HepG2 (cell line): ENCODE data around the gene HDAC4. TPM values are rescaled to one million over a fixed set of nuclear protein-coding genes. Genes with fewer than 3 reads are reported as not detected.

ENCODE experiments used
- ATAC-seq: fragments of 200-7000 bp; cut with Tn5 transposase; 3 replicates; pipeline ENCODE4 v1.9.1; 2020; ENCODE audit warnings: mild to moderate bottlenecking, moderate library complexity
- BruUV-seq: library from RNA; stranded (reverse); fragments of 400-500 nt; replicated peaks from 2 replicates; lab custom pipeline; 2021; lab: Mats Ljungman, UMichigan
- CTCF ChIA-PET: fragments of 300-600 bp; formaldehyde crosslinking; extraction: SDS; loops from one replicate; lab custom pipeline; 2021; ENCODE audit warnings: low total read pairs, inconsistent platforms, low intra/inter-chr PET ratio; lab: Yijun Ruan, JAX
- POLR2A ChIA-PET: fragments of 350-600 bp; sonication (Branson Sonifier 250); formaldehyde crosslinking; loops from one replicate; lab custom pipeline; 2020; ENCODE audit warnings: antibody characterized with exemption, inconsistent platforms; lab: Yijun Ruan, JAX
- DNase-seq: peaks from one replicate; pipeline ENCODE4 v3.0.0-alpha.2; 2015; ENCODE audit warnings: low spot score
- FAIRE-seq: peaks from 3 replicates; lab custom pipeline; 2011; peaks lifted over from hg19 to GRCh38; lab: Jason Lieb, UNC
- H2AFZ ChIP-seq: one replicate; pipeline ENCODE4 v1.6.1; 2011; ENCODE audit warnings: low read length, inconsistent platforms
- H3K27ac ChIP-seq: fragments of 300-600 bp; 3 replicates; pipeline ENCODE4 v1.8.0; 2011; ENCODE audit warnings: mixed run types, mild to moderate bottlenecking, mixed read lengths, low read length, inconsistent platforms; ENCODE audit not compliant: insufficient read depth; ENCODE audit errors: extremely low read length
- H3K27me3 ChIP-seq, 2 experiments: fragments of 200-600 bp in 1 of 2; 2 replicates in 1 of 2; 3 replicates in 1 of 2; pipeline versions ENCODE4 v1.6.0 to v1.8.0; 2011; ENCODE audit warnings: low read length in 2 of 2, mild to moderate bottlenecking in 2 of 2, moderate library complexity in 2 of 2, inconsistent platforms in 1 of 2; ENCODE audit not compliant: insufficient read depth in 2 of 2, control insufficient read depth in 1 of 2
- H3K36me3 ChIP-seq, 2 experiments: fragments of 200-600 bp in 1 of 2; replicated peaks in 1 of 2; 2 replicates in 1 of 2; 3 replicates in 1 of 2; pipeline versions ENCODE4 v1.5.1 to v1.8.0; 2011; ENCODE audit warnings: low read length in 2 of 2, inconsistent platforms in 1 of 2; ENCODE audit not compliant: insufficient read depth in 2 of 2, control insufficient read depth in 1 of 2
- H3K4me1 ChIP-seq: 2 replicates; pipeline ENCODE4 v1.5.1; 2012; ENCODE audit warnings: low read length, inconsistent platforms; ENCODE audit not compliant: insufficient read depth
- H3K4me2 ChIP-seq: 2 replicates; pipeline ENCODE4 v1.6.0; 2011; ENCODE audit warnings: low read depth, low read length, inconsistent platforms
- H3K4me3 ChIP-seq, 3 experiments: fragments of 200-600 bp in 1 of 3; sonication (generic), shearing (Covaris generic) in 1 of 3; replicated peaks in 1 of 3; 2 replicates each; pipeline ENCODE4 v1.5.1; 2011 to 2016; ENCODE audit warnings: low read length in 3 of 3, inconsistent platforms in 2 of 3, low read depth in 2 of 3, mild to moderate bottlenecking in 2 of 3, control low read depth in 1 of 3, mixed read lengths in 1 of 3; ENCODE audit not compliant: insufficient read depth in 1 of 3
- H3K79me2 ChIP-seq: one replicate; pipeline ENCODE4 v1.6.1; 2011; ENCODE audit warnings: low read length, inconsistent platforms; ENCODE audit not compliant: insufficient read depth
- H3K9ac ChIP-seq: 2 replicates; pipeline ENCODE4 v1.6.0; 2011; ENCODE audit warnings: mild to moderate bottlenecking, low read depth, low read length, inconsistent platforms; ENCODE audit not compliant: insufficient read depth
- H3K9me3 ChIP-seq: 2 replicates; pipeline ENCODE4 v1.5.1; 2012; ENCODE audit warnings: mild to moderate bottlenecking, low read length
- H4K20me1 ChIP-seq: 2 replicates; pipeline ENCODE4 v1.6.0; 2011; ENCODE audit warnings: inconsistent platforms, mild to moderate bottlenecking, low read length, moderate library complexity; ENCODE audit not compliant: insufficient read depth
- FOXJ3 ChIP-seq: sonication (generic); formaldehyde crosslinking; IDR thresholded peaks from 2 replicates; pipeline ENCODE4 v1.4.0; 2020; ENCODE audit warnings: missing genetic modification reagents, mild to moderate bottlenecking, borderline replicate concordance
- NKX3-1 ChIP-seq: sonication (generic); formaldehyde crosslinking; IDR thresholded peaks from 2 replicates; pipeline ENCODE4 v1.5.0; 2020; ENCODE audit warnings: missing genetic modification reagents
- YY1 ChIP-seq: IDR thresholded peaks from 2 replicates; pipeline ENCODE4 v1.6.1; 2011; ENCODE audit warnings: low read length, low read depth, moderate library complexity, mild to moderate bottlenecking; ENCODE audit not compliant: insufficient read depth, insufficient replicate concordance
- ZNF703 ChIP-seq: sonication (generic); formaldehyde crosslinking; IDR thresholded peaks from 2 replicates; pipeline ENCODE4 v1.5.1; 2020; ENCODE audit warnings: missing genetic modification reagents, mild to moderate bottlenecking, moderate library complexity, borderline replicate concordance
- ZNF879 ChIP-seq: sonication (generic); formaldehyde crosslinking; IDR thresholded peaks from 2 replicates; pipeline ENCODE4 v1.8.1; 2023; ENCODE audit warnings: missing genetic modification reagents
- ZSCAN12 ChIP-seq: sonication (generic); formaldehyde crosslinking; IDR thresholded peaks from 2 replicates; pipeline ENCODE4 v1.9.0; 2021; ENCODE audit warnings: mild to moderate bottlenecking, missing genetic modification reagents
- WGBS: methylation state at CpG from one replicate; pipeline ENCODE4 v1.1.6; 2017; ENCODE audit warnings: low lambda C conversion rate; 5-methylcytosine and 5-hydroxymethylcytosine counted together
- in situ Hi-C: cut with HindIII; loops from 2 replicates; pipeline ENCODE4 v1.10.0; 2017; ENCODE audit warnings: low pct_unique_long_range_greater_than_20kb; ENCODE audit not compliant: extremely low pct_ligation_motif_present
- intact Hi-C: fragments of 100-400 bp; cut with micrococcal nuclease; formaldehyde crosslinking; loops from one replicate; pipeline ENCODE4 v1.10.0; 2022; ENCODE audit not compliant: unreplicated experiment
- polyA plus RNA-seq, 8 experiments: library from polyadenylated mRNA; depleted of rRNA in 3 of 8; stranded (reverse) in 7 of 8; unstranded in 1 of 8; fragments of >200 nt; fragmentation: Illumina TruSeq in 4 of 8; extraction: Trizol in 4 of 8; gene quantifications; 2 replicates each; pipeline versions ENCODE4 v1.2.1 to v1.2.3, GENCODE V29; 2011 to 2016; ENCODE audit warnings: low read depth in 4 of 8, missing spikeins in 1 of 8, mixed read lengths in 1 of 8; ENCODE audit not compliant: insufficient read depth in 1 of 8
- total RNA-seq, 5 experiments: library from RNA; depleted of rRNA; stranded (reverse); fragments of >200 nt; fragmentation: Illumina TruSeq; extraction: Trizol; gene quantifications; 2 replicates each; pipeline ENCODE4 v1.2.3, GENCODE V29; 2016; ENCODE audit warnings: low read depth in 1 of 5

Gene HDAC4
- total and polyA plus RNA-seq, 2 of the 13 experiments (the other 11 are each of a cell fraction or from before 2014, with no cell fraction given), result 10.1 to 11.5 TPM

GRCh38 chr2:239150125-239151011, 250.5 kb downstream of the HDAC4 start (continued):
- TF ChIP-seq ZNF703 (CRISPR knock-in tag), result no peak
- no peak for TF ChIP-seq ZSCAN12 (CRISPR knock-in tag)
- no peak for TF ChIP-seq ZNF879

GRCh38 chr2:239149501-239149900, 251.3 kb downstream of the HDAC4 start:
- Histone ChIP-seq H2AFZ (no peak overlapping the region), H3K36me3 (peaks cover 14 to 41% of the 10 kb centered on the region in 2 experiments), H3K4me2 (no peak overlapping the region), H3K79me2 (no peaks in the 10 kb centered on the region), H4K20me1 (peaks cover 2% of the 10 kb centered on the region; the same call in 1 of the 2 replicates), H3K27ac (no peak overlapping the region), H3K4me3 (no peak overlapping the region), H3K27me3 (no peaks in the 10 kb centered on the region), H3K4me1 (peaks cover 6% of the 10 kb centered on the region), H3K9me3 (no peaks in the 10 kb centered on the region), H3K9ac (no peak overlapping the region)
- no TSS peak for BruUV-seq
- CTCF ChIA-PET, result no interaction called here
- POLR2A ChIA-PET, result no interaction called here
- no peak for TF ChIP-seq FOXJ3 (CRISPR knock-in tag)
- no peak for TF ChIP-seq NKX3-1 (CRISPR knock-in tag)
- no peak for TF ChIP-seq YY1
- no peak for ATAC-seq
- no peak for DNase-seq
- in situ Hi-C loops, result loop anchor here (5.0 kb wide), 1 partner anchor 248 kb away; no protein-coding TSS in a partner anchor
- intact Hi-C loops, result no loop called here
- no peak for FAIRE-seq
- 98% methylated on average over 17 of the region's 17 CpGs for WGBS
